Osteoblast (primary cell): ENCODE data around the gene AHI1. TPM values are rescaled to one million over a fixed set of nuclear protein-coding genes. Genes with fewer than 3 reads are reported as not detected.
A peak's percentile ranks its signal among the peaks of the same experiment; 100 is the strongest.

Experiments
- DNase-seq: peaks from one replicate; pipeline ENCODE4 v3.0.0; 2011; ENCODE audit warnings: low spot score, mixed read lengths; ENCODE audit not compliant: insufficient read length; ENCODE audit errors: missing footprints
- H2AFZ ChIP-seq: 2 replicates; pipeline ENCODE4 v1.6.0; 2011; ENCODE audit warnings: mild to moderate bottlenecking, low read length
- H3K27ac ChIP-seq: 2 replicates; pipeline ENCODE4 v1.5.1; 2011; ENCODE audit warnings: mild to moderate bottlenecking, low read depth, low read length, moderate library complexity
- H3K27me3 ChIP-seq: 2 replicates; pipeline ENCODE4 v1.6.0; 2012; ENCODE audit warnings: mild to moderate bottlenecking, control low read depth, inconsistent platforms, low read length, moderate library complexity; ENCODE audit not compliant: insufficient read depth
- H3K36me3 ChIP-seq: 2 replicates; pipeline ENCODE4 v1.5.1; 2011; ENCODE audit warnings: mild to moderate bottlenecking, low read length, control low read depth, moderate library complexity; ENCODE audit not compliant: insufficient read depth
- H3K4me1 ChIP-seq: 2 replicates; pipeline ENCODE4 v1.5.1; 2011; ENCODE audit warnings: mild to moderate bottlenecking, low read length, control low read depth, moderate library complexity; ENCODE audit not compliant: insufficient read depth
- H3K4me2 ChIP-seq: 2 replicates; pipeline ENCODE4 v1.6.0; 2011; ENCODE audit warnings: mild to moderate bottlenecking, low read length; ENCODE audit not compliant: insufficient read depth
- H3K4me3 ChIP-seq: fragments of 200-600 bp; sonication (generic); 3 replicates; pipeline ENCODE4 v1.5.1; 2012; ENCODE audit warnings: mild to moderate bottlenecking, low read length, inconsistent platforms; ENCODE audit not compliant: insufficient read depth
- H3K79me2 ChIP-seq: 2 replicates; pipeline ENCODE4 v1.6.0; 2012; ENCODE audit warnings: mild to moderate bottlenecking, low read length, control low read depth, inconsistent platforms; ENCODE audit not compliant: insufficient read depth
- H3K9me3 ChIP-seq: 2 replicates; pipeline ENCODE4 v1.5.1; 2011; ENCODE audit warnings: low read depth, low read length, control low read depth
- H4K20me1 ChIP-seq: 2 replicates; pipeline ENCODE4 v1.6.0; 2012; ENCODE audit warnings: mild to moderate bottlenecking, low read length, control low read depth; ENCODE audit not compliant: insufficient read depth
- CTCF ChIP-seq: IDR thresholded peaks from 2 replicates; pipeline ENCODE4 v1.5.1; 2011; ENCODE audit warnings: mild to moderate bottlenecking, low read depth, low read length, moderate library complexity; ENCODE audit errors: extremely low read depth
- total RNA-seq: library from RNA; depleted of rRNA; stranded (reverse); fragments of >200 nt; gene quantifications from 2 replicates; pipeline ENCODE4 v1.2.3, GENCODE V29; 2012

Gene AHI1
- total RNA-seq, 1 donor = 50.3 TPM

- Histone ChIP-seq H3K27me3 (no peaks in the 10 kb centered on the region), H3K4me3 (no peak overlapping the region), H3K27ac (no peak overlapping the region), H4K20me1 (no peaks in the 10 kb centered on the region), H3K36me3 (no peaks in the 10 kb centered on the region), H3K4me2 (no peak overlapping the region), H3K4me1 (no peaks in the 10 kb centered on the region), H3K9me3 (no peaks in the 10 kb centered on the region), H2AFZ (no peak overlapping the region), H3K79me2 (no peaks in the 10 kb centered on the region)
- TF ChIP-seq CTCF = no peak
- no peak for DNase-seq
Measured at GRCh38 chr6:135240711-135241110, 256.8 kb downstream of the AHI1 start.

GRCh38 chr6:135236732-135237131, 260.8 kb downstream of the AHI1 start:
- no peaks in the 10 kb centered on the region for H4K20me1 ChIP-seq
- no peak overlapping the region for H3K27ac ChIP-seq
- H3K79me2 ChIP-seq = no peaks in the 10 kb centered on the region
- peaks cover under 1% of the 10 kb centered on the region for H3K4me1 ChIP-seq
- TF ChIP-seq CTCF = no peak
- DNase-seq = peak; percentile 62
- H3K4me3 ChIP-seq = no peak overlapping the region
- no peaks in the 10 kb centered on the region for H3K9me3 ChIP-seq
- no peak overlapping the region for H2AFZ ChIP-seq
- no peaks in the 10 kb centered on the region for H3K27me3 ChIP-seq
- H3K4me2 ChIP-seq = no peak overlapping the region
- H3K36me3 ChIP-seq = no peaks in the 10 kb centered on the region

- Histone ChIP-seq H3K27ac (no peak overlapping the region), H3K4me1 (peaks cover 3% of the 10 kb centered on the region), H3K4me2 (no peak overlapping the region), H3K79me2 (no peaks in the 10 kb centered on the region), H4K20me1 (no peaks in the 10 kb centered on the region), H3K9me3 (no peaks in the 10 kb centered on the region), H3K4me3 (no peak overlapping the region), H2AFZ (no peak overlapping the region), H3K27me3 (no peaks in the 10 kb centered on the region), H3K36me3 (no peaks in the 10 kb centered on the region)
- TF ChIP-seq CTCF = no peak
- DNase-seq = no peak
Measured at GRCh38 chr6:135236319-135236718, 261.2 kb downstream of the AHI1 start.

GRCh38 chr6:135235716-135236115, 261.8 kb downstream of the AHI1 start:
- TF ChIP-seq CTCF = no peak
- H4K20me1 ChIP-seq = no peaks in the 10 kb centered on the region
- H2AFZ ChIP-seq = no peak overlapping the region
- no peak overlapping the region for H3K4me2 ChIP-seq
- no peak overlapping the region for H3K4me3 ChIP-seq
- H3K79me2 ChIP-seq = no peaks in the 10 kb centered on the region
- no peaks in the 10 kb centered on the region for H3K27me3 ChIP-seq
- peaks cover 9% of the 10 kb centered on the region for H3K4me1 ChIP-seq
- no peaks in the 10 kb centered on the region for H3K9me3 ChIP-seq
- DNase-seq = no peak
- no peak overlapping the region for H3K27ac ChIP-seq
- H3K36me3 ChIP-seq = no peaks in the 10 kb centered on the region
